HG02610 (cell line): ENCODE results near the gene KCNF1.

ENCODE experiments used
- ATAC-seq: cut with Tn5 transposase; IDR thresholded peaks from one replicate; pipeline ENCODE4 v1.9.1; 2021; ENCODE audit warnings: mild to moderate bottlenecking, moderate library complexity; ENCODE audit not compliant: unreplicated experiment

The KCNF1 gene

GRCh38 chr2:10961490-10961875 lies 49.7 kb downstream of the KCNF1 start:
- no peak for ATAC-seq

- ATAC-seq: no peak
Observed at GRCh38 chr2:10962004-10962403, 50.3 kb downstream of the KCNF1 start.

- ATAC-seq: no peak
Observed at GRCh38 chr2:10963155-10963554, 51.4 kb downstream of the KCNF1 start.
